HepG2 (cell line): ENCODE results near the gene LYRM9. TPM values are rescaled to one million over a fixed set of nuclear protein-coding genes. Genes with fewer than 3 reads are reported as not detected.
"Not testable (repeated sequence)": the region's sequence is repeated elsewhere in the genome, so short reads cannot be mapped to it uniquely, and the experiment has no call there.

ENCODE experiments used
- ATAC-seq: fragments of 200-7000 bp; cut with Tn5 transposase; 3 replicates; pipeline ENCODE4 v1.9.1; 2020; ENCODE audit warnings: mild to moderate bottlenecking, moderate library complexity
- BruUV-seq: library from RNA; stranded (reverse); fragments of 400-500 nt; replicated peaks from 2 replicates; lab custom pipeline; 2021; lab: Mats Ljungman, UMichigan
- CTCF ChIA-PET: fragments of 300-600 bp; formaldehyde crosslinking; extraction: SDS; loops from one replicate; lab custom pipeline; 2021; ENCODE audit warnings: low total read pairs, inconsistent platforms, low intra/inter-chr PET ratio; lab: Yijun Ruan, JAX
- POLR2A ChIA-PET: fragments of 350-600 bp; sonication (Branson Sonifier 250); formaldehyde crosslinking; loops from one replicate; lab custom pipeline; 2020; ENCODE audit warnings: antibody characterized with exemption, inconsistent platforms; lab: Yijun Ruan, JAX
- DNase-seq: peaks from one replicate; pipeline ENCODE4 v3.0.0-alpha.2; 2015; ENCODE audit warnings: low spot score
- FAIRE-seq: peaks from 3 replicates; lab custom pipeline; 2011; peaks lifted over from hg19 to GRCh38; lab: Jason Lieb, UNC
- H2AFZ ChIP-seq: one replicate; pipeline ENCODE4 v1.6.1; 2011; ENCODE audit warnings: low read length, inconsistent platforms
- H3K27ac ChIP-seq: fragments of 300-600 bp; 3 replicates; pipeline ENCODE4 v1.8.0; 2011; ENCODE audit warnings: mixed run types, mild to moderate bottlenecking, mixed read lengths, low read length, inconsistent platforms; ENCODE audit not compliant: insufficient read depth; ENCODE audit errors: extremely low read length
- H3K27me3 ChIP-seq, 2 experiments: fragments of 200-600 bp in 1 of 2; 2 replicates in 1 of 2; 3 replicates in 1 of 2; pipeline versions ENCODE4 v1.6.0 to v1.8.0; 2011; ENCODE audit warnings: low read length in 2 of 2, mild to moderate bottlenecking in 2 of 2, moderate library complexity in 2 of 2, inconsistent platforms in 1 of 2; ENCODE audit not compliant: insufficient read depth in 2 of 2, control insufficient read depth in 1 of 2
- H3K36me3 ChIP-seq, 2 experiments: fragments of 200-600 bp in 1 of 2; replicated peaks in 1 of 2; 2 replicates in 1 of 2; 3 replicates in 1 of 2; pipeline versions ENCODE4 v1.5.1 to v1.8.0; 2011; ENCODE audit warnings: low read length in 2 of 2, inconsistent platforms in 1 of 2; ENCODE audit not compliant: insufficient read depth in 2 of 2, control insufficient read depth in 1 of 2
- H3K4me1 ChIP-seq: 2 replicates; pipeline ENCODE4 v1.5.1; 2012; ENCODE audit warnings: low read length, inconsistent platforms; ENCODE audit not compliant: insufficient read depth
- H3K4me2 ChIP-seq: 2 replicates; pipeline ENCODE4 v1.6.0; 2011; ENCODE audit warnings: low read depth, low read length, inconsistent platforms
- H3K4me3 ChIP-seq, 3 experiments: fragments of 200-600 bp in 1 of 3; sonication (generic), shearing (Covaris generic) in 1 of 3; replicated peaks in 1 of 3; 2 replicates each; pipeline ENCODE4 v1.5.1; 2011 to 2016; ENCODE audit warnings: low read length in 3 of 3, inconsistent platforms in 2 of 3, low read depth in 2 of 3, mild to moderate bottlenecking in 2 of 3, control low read depth in 1 of 3, mixed read lengths in 1 of 3; ENCODE audit not compliant: insufficient read depth in 1 of 3
- H3K79me2 ChIP-seq: one replicate; pipeline ENCODE4 v1.6.1; 2011; ENCODE audit warnings: low read length, inconsistent platforms; ENCODE audit not compliant: insufficient read depth
- H3K9ac ChIP-seq: 2 replicates; pipeline ENCODE4 v1.6.0; 2011; ENCODE audit warnings: mild to moderate bottlenecking, low read depth, low read length, inconsistent platforms; ENCODE audit not compliant: insufficient read depth
- H3K9me3 ChIP-seq: 2 replicates; pipeline ENCODE4 v1.5.1; 2012; ENCODE audit warnings: mild to moderate bottlenecking, low read length
- H4K20me1 ChIP-seq: 2 replicates; pipeline ENCODE4 v1.6.0; 2011; ENCODE audit warnings: inconsistent platforms, mild to moderate bottlenecking, low read length, moderate library complexity; ENCODE audit not compliant: insufficient read depth
- EP300 ChIP-seq, 3 experiments: sonication (generic) in 1 of 3; formaldehyde crosslinking in 1 of 3; IDR thresholded peaks; 2 replicates each; pipeline versions ENCODE4 v1.5.1 to v1.6.1; 2011 to 2020; ENCODE audit warnings: low read depth in 2 of 3, low read length in 2 of 3, borderline replicate concordance in 1 of 3, improper control_type of control experiment in 1 of 3, mild to moderate bottlenecking in 1 of 3, missing genetic modification reagents in 1 of 3, moderate library complexity in 1 of 3
- MIER2 ChIP-seq: IDR thresholded peaks from 2 replicates; pipeline ENCODE4 v1.6.1; 2016; ENCODE audit warnings: missing biosample characterization, missing genetic modification reagents
- NFKB2 ChIP-seq: sonication (generic); formaldehyde crosslinking; IDR thresholded peaks from 2 replicates; pipeline ENCODE4 v1.4.0; 2020; ENCODE audit warnings: missing genetic modification reagents, borderline replicate concordance
- ZNF576 ChIP-seq: sonication (generic); formaldehyde crosslinking; IDR thresholded peaks from 2 replicates; pipeline ENCODE4 v1.4.0; 2020; ENCODE audit warnings: mild to moderate bottlenecking, missing genetic modification reagents
- ZNF766 ChIP-seq: sonication (generic); formaldehyde crosslinking; IDR thresholded peaks from 2 replicates; pipeline ENCODE4 v1.5.0; 2020; ENCODE audit warnings: missing genetic modification reagents, borderline replicate concordance
- WGBS: methylation state at CpG from one replicate; pipeline ENCODE4 v1.1.6; 2017; ENCODE audit warnings: low lambda C conversion rate; 5-methylcytosine and 5-hydroxymethylcytosine counted together
- in situ Hi-C: cut with HindIII; loops from 2 replicates; pipeline ENCODE4 v1.10.0; 2017; ENCODE audit warnings: low pct_unique_long_range_greater_than_20kb; ENCODE audit not compliant: extremely low pct_ligation_motif_present
- intact Hi-C: fragments of 100-400 bp; cut with micrococcal nuclease; formaldehyde crosslinking; loops from one replicate; pipeline ENCODE4 v1.10.0; 2022; ENCODE audit not compliant: unreplicated experiment
- polyA plus RNA-seq, 8 experiments: library from polyadenylated mRNA; depleted of rRNA in 3 of 8; stranded (reverse) in 7 of 8; unstranded in 1 of 8; fragments of >200 nt; fragmentation: Illumina TruSeq in 4 of 8; extraction: Trizol in 4 of 8; gene quantifications; 2 replicates each; pipeline versions ENCODE4 v1.2.1 to v1.2.3, GENCODE V29; 2011 to 2016; ENCODE audit warnings: low read depth in 4 of 8, missing spikeins in 1 of 8, mixed read lengths in 1 of 8; ENCODE audit not compliant: insufficient read depth in 1 of 8
- total RNA-seq, 5 experiments: library from RNA; depleted of rRNA; stranded (reverse); fragments of >200 nt; fragmentation: Illumina TruSeq; extraction: Trizol; gene quantifications; 2 replicates each; pipeline ENCODE4 v1.2.3, GENCODE V29; 2016; ENCODE audit warnings: low read depth in 1 of 5
- TF ChIP-seq, protein P1 (sequence below): sonication (generic); formaldehyde crosslinking; IDR thresholded peaks from 2 replicates; pipeline ENCODE4 v1.9.0; 2022; ENCODE audit warnings: low read depth, missing genetic modification reagents

LYRM9 gene
- total and polyA plus RNA-seq, 2 of the 13 experiments (the other 11 are each of a cell fraction or from before 2014, with no cell fraction given): 0.24 to 0.66 TPM

DNA sequence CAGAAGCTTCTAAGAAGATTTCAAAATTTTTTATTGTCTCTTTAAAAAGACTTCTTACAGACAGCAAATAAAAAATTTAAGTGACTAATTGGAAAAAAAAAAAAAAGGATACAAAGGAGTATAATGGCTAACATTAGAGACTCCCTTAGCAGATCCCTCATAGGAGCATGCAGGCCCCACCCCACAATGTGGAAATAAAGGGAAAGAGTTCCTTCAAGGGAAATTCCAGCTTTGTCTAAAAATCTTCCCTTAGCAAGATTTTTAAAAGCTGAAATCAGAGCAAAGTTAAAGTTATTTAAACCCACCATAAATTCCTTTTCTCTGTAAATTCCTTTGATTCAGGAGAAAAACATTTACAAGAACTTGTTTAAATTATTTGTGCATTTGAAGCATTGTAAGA is 60.3 kb downstream of the LYRM9 start:
- H3K79me2 ChIP-seq: no peaks in the 10 kb centered on the region
- TF ChIP-seq ZNF766 (no peak), ZNF576 (CRISPR knock-in tag) (no peak), NFKB2 (CRISPR knock-in tag) (no peak), EP300 (IDR thresholded peaks at IDR 0.05; ENCODE audit: low read depth in 2 of 2, low read length in 2 of 2) (no peak), EP300 (CRISPR knock-in tag; IDR thresholded peaks at IDR 0.05; ENCODE audit: borderline replicate concordance) (no peak), MIER2 (no peak)
- TF ChIP-seq, protein P1, sequence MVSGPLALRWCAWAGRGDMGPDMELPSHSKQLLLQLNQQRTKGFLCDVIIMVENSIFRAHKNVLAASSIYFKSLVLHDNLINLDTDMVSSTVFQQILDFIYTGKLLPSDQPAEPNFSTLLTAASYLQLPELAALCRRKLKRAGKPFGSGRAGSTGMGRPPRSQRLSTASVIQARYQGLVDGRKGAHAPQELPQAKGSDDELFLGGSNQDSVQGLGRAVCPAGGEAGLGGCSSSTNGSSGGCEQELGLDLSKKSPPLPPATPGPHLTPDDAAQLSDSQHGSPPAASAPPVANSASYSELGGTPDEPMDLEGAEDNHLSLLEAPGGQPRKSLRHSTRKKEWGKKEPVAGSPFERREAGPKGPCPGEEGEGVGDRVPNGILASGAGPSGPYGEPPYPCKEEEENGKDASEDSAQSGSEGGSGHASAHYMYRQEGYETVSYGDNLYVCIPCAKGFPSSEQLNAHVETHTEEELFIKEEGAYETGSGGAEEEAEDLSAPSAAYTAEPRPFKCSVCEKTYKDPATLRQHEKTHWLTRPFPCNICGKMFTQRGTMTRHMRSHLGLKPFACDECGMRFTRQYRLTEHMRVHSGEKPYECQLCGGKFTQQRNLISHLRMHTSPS (CRISPR knock-in tag): no peak
- no peaks in the 10 kb centered on the region for H3K9me3 ChIP-seq
- no peak overlapping the region for H3K27ac ChIP-seq
- H3K9ac ChIP-seq: no peak overlapping the region
- no peak overlapping the region for H2AFZ ChIP-seq
- DNase-seq: no peak
- in situ Hi-C loops (no loop called here), intact Hi-C loops (no loop called here)
- FAIRE-seq: no peak
- H3K4me2 ChIP-seq: no peak overlapping the region
- H4K20me1 ChIP-seq: no peaks in the 10 kb centered on the region
- BruUV-seq: no TSS peak
- no peaks in the 10 kb centered on the region for H3K4me1 ChIP-seq
- H3K4me3 ChIP-seq: no peak overlapping the region
- H3K36me3 ChIP-seq: no peaks in the 10 kb centered on the region
- POLR2A ChIA-PET: no interaction called here
- ATAC-seq: no peak
- CTCF ChIA-PET: no interaction called here
- no peaks in the 10 kb centered on the region; a peak in 1 of 5 replicates for H3K27me3 ChIP-seq

- H3K27me3 ChIP-seq, H3K9me3 ChIP-seq, H3K36me3 ChIP-seq, POLR2A ChIA-PET, H3K4me2 ChIP-seq, BruUV-seq, CTCF ChIA-PET, H3K4me1 ChIP-seq, H3K4me3 ChIP-seq, H3K27ac ChIP-seq, H2AFZ ChIP-seq, in situ Hi-C loops, H4K20me1 ChIP-seq, DNase-seq, H3K9ac ChIP-seq, intact Hi-C loops, H3K79me2 ChIP-seq, ATAC-seq: not testable (repeated sequence)
- WGBS: 0% methylated on average over 1 of the region's 1 CpG
- FAIRE-seq: peak; percentile 28
These were observed 63.3 kb downstream of the LYRM9 start for GRCh38 chr17:27829888-27830287.

GRCh38 chr17:27829143-27829711 is 63.9 kb downstream of the LYRM9 start:
- BruUV-seq, H3K27me3 ChIP-seq, DNase-seq, H3K36me3 ChIP-seq, intact Hi-C loops, H2AFZ ChIP-seq, H3K79me2 ChIP-seq, ATAC-seq, H3K27ac ChIP-seq, FAIRE-seq, CTCF ChIA-PET, POLR2A ChIA-PET, H4K20me1 ChIP-seq, in situ Hi-C loops, H3K4me2 ChIP-seq, H3K4me3 ChIP-seq, H3K4me1 ChIP-seq, H3K9me3 ChIP-seq, H3K9ac ChIP-seq: not testable (repeated sequence)
- no CpG with 5 or more reads among the region's 2 CpGs for WGBS
